SKM-1 treated with dmso at 0.1 percent for 144 hours (cell line): Measurements from ENCODE around the gene HOMEZ.
"Not testable (repeated sequence)": the region's sequence is repeated elsewhere in the genome, so short reads cannot be mapped to it uniquely, and the experiment has no call there.

ENCODE experiments used
- DNase-seq: peaks from one replicate; lab custom pipeline; 2025; ENCODE audit not compliant: unreplicated experiment; lab: John Stamatoyannopoulos, UW

HOMEZ gene

GRCh38 chr14:23285530-23286019 is 357 bp downstream of the HOMEZ start:
- DNase-seq = no peak

- no peak for DNase-seq
Measured at GRCh38 chr14:23284654-23285529, 1.0 kb downstream of the HOMEZ start.

GRCh38 chr14:23281247-23281646 is 4.7 kb downstream of the HOMEZ start:
- no peak for DNase-seq

DNA sequence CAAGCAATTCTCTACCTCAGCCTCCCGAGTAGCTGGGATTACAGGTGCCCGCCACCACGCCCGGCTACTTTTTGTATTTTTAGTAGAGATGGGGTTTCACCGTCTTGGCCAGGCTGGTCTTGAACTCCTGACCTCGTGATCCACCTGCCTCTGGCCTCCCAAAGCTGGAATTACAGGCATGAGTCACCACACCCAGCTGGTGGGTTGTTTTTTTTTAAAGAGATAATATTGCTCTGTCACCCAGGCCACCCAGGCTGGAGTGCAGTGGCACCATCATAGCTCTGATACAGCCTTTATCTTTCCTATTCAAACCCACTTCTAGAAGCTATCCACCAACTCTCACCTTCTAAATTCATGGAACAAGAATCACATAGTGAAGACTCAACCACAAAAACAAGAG is 8.0 kb downstream of the HOMEZ start:
- DNase-seq = not testable (repeated sequence)

GRCh38 chr14:23277189-23277588 is 8.7 kb downstream of the HOMEZ start:
- no peak for DNase-seq

DNA sequence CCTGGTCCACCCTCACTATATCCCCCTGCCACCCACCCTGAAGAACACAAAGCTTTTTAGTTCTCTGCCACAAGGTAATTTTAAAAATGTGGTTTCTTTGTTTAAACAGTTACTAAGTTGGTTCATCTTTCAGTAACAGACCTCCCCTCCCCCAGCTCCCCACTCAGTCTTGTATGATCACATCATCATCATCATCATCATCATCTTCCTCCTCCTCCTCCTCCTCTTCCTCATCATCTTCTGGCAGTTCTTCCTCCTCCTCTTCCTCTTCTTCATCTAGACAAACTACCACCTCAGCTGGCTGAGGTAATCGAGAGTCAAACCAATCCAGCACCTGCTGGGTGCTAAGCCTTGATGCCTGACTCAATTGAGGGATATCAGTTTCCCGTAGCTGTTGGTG is 10.5 kb downstream of the HOMEZ start:
- DNase-seq = no peak

GRCh38 chr14:23269193-23269592 is 16.7 kb downstream of the HOMEZ start:
- DNase-seq = no peak

- DNase-seq = not testable (repeated sequence)
Measured at GRCh38 chr14:23260849-23261248, 25.1 kb downstream of the HOMEZ start.

DNA sequence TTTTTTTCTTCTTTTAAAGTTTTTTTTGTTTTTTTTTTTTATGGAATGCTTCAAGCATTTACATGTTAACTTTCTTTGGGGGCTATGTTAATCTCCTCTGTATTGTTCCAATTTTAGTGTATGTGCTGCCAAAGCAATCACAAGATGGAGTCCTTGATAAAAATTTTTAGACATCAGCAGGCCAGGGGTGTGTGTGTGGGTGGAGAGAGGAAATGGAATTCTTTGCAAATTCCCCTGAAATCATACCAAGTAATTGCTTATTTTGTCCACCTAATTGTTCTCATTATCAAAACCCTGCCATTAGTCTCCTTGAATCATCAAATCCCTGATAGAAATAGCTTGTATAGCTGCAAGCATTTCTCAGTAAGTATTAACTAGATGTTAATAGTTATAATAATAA is 26.5 kb downstream of the HOMEZ start:
- no peak for DNase-seq

- DNase-seq = no peak
Measured at GRCh38 chr14:23258256-23258655, 27.7 kb downstream of the HOMEZ start.

DNA sequence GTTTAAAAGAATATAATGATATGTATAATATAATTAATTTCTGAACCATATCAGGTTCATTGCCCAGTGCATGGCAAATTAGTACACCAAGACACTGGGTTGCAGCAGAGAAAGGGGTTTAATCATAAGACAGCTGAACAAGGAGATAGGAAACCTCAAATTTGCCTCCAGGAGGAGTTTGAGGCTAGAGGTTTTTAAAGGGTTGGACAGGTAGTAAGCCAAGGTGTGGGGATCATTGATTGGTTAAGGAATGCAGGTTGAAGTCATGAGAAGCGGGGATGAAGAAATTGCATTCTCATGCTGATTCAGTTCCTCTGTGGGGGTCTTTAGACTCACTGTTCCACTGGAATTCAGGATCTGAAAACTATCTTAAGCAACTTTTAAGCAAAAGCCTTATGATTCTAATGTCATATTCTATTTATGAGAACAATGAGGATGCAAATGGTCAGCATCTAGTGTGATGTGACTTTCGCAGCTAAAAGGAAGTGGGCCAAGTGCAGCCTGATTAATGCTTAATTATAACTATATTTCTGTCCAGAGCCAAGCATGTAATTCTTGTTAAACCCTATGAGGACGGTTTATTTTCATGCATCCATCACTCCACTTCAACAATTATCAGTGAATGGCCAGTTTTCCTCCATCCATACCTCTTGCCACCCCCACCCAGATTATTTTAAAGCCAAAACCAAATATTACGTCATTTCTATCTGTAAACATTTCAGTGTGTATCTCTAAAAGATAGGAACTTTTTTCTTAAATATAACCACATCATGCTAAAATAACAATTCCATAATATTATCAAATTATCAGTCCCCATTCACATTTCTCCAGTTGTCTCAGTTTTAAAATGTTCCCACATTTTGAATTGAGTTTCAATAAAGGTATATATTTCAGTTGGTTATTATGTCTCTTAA is 33.3 kb downstream of the HOMEZ start:
- no peak for DNase-seq

GRCh38 chr14:23252006-23252405 is 33.9 kb downstream of the HOMEZ start:
- no peak for DNase-seq

DNA sequence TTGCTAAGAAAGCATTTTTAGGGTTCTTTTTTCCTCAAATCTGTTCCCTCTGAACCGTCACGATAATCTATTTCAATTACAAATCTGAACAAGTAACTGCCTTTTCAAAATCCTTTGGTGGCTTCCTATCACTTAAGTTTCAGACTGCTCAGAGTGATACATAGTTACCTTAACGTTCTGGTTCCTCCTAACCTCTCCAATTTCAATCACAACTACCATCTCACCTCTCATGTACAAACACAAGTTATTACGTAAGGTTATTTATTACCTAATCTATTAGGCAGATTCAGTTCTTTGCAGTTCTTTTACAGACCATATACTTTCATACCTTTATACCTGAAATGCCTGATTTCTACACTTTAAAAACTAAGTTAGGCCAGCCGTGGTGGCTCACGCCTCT is 36.1 kb downstream of the HOMEZ start:
- no peak for DNase-seq

GRCh38 chr14:23248601-23249000 is 37.3 kb downstream of the HOMEZ start:
- DNase-seq = no peak

DNA sequence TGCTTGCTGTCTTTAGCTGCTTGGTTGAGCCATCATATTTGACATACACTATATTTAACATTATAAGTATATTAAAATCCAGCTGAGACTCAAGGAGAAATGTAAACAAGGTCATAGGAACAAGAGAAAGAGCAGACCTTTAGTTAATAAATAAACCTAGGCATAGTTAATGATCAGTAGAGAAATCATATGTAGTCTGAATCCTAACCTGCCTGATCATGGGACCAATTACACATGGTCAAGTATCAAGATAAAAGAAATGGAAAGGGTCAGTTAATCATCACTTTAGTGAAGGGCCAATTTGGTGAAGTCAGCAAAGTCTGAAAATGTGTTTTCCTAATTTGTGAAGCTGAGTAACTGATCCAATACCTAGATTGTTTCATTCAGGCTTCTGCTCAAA is 40.6 kb downstream of the HOMEZ start:
- no peak for DNase-seq

DNA sequence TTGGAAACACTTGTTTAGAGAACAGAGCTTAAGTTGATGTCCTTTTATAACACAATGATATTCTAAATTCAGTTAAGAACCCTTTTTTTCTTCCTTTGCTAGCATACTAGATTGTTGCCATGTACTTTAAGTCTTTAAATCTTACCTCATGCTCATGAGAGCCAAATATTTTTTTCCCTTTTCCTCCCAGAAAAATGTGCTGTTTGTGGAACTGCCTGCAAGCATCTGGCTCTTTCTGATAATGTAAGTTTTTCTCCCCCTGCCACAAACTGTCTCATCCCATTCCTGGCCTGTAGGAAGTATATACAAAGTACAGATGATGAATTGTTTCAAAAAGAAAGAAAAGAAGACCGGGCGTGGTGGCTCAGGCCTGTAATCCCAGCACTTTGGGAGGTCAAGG is 42.9 kb downstream of the HOMEZ start:
- DNase-seq = no peak

- no peak for DNase-seq
Measured at GRCh38 chr14:23242076-23242475, 43.9 kb downstream of the HOMEZ start.

- not testable (repeated sequence) for DNase-seq
Measured at GRCh38 chr14:23241061-23241715, 44.7 kb downstream of the HOMEZ start.

GRCh38 chr14:23240661-23241060 is 45.3 kb downstream of the HOMEZ start:
- DNase-seq = no peak

GRCh38 chr14:23237772-23238594 is 47.9 kb downstream of the HOMEZ start, which contains the start of gene RNF212B:
Gene RNF212B (plus strand): TSS chr14:23237936. CDS start chr14:23240346, 2,410 bp downstream.
- peak; percentile 65 for DNase-seq
